HepG2 (cell line): ENCODE data around the gene UBR4. TPM values are rescaled to one million over a fixed set of nuclear protein-coding genes. Genes with fewer than 3 reads are reported as not detected.

Experiments
- ATAC-seq: fragments of 200-7000 bp; cut with Tn5 transposase; 3 replicates; pipeline ENCODE4 v1.9.1; 2020; ENCODE audit warnings: mild to moderate bottlenecking, moderate library complexity
- BruUV-seq: library from RNA; stranded (reverse); fragments of 400-500 nt; replicated peaks from 2 replicates; lab custom pipeline; 2021; lab: Mats Ljungman, UMichigan
- CTCF ChIA-PET: fragments of 300-600 bp; formaldehyde crosslinking; extraction: SDS; loops from one replicate; lab custom pipeline; 2021; ENCODE audit warnings: low total read pairs, inconsistent platforms, low intra/inter-chr PET ratio; lab: Yijun Ruan, JAX
- POLR2A ChIA-PET: fragments of 350-600 bp; sonication (Branson Sonifier 250); formaldehyde crosslinking; loops from one replicate; lab custom pipeline; 2020; ENCODE audit warnings: antibody characterized with exemption, inconsistent platforms; lab: Yijun Ruan, JAX
- DNase-seq: peaks from one replicate; pipeline ENCODE4 v3.0.0-alpha.2; 2015; ENCODE audit warnings: low spot score
- FAIRE-seq: peaks from 3 replicates; lab custom pipeline; 2011; peaks lifted over from hg19 to GRCh38; lab: Jason Lieb, UNC
- H2AFZ ChIP-seq: one replicate; pipeline ENCODE4 v1.6.1; 2011; ENCODE audit warnings: low read length, inconsistent platforms
- H3K27ac ChIP-seq: fragments of 300-600 bp; 3 replicates; pipeline ENCODE4 v1.8.0; 2011; ENCODE audit warnings: mixed run types, mild to moderate bottlenecking, mixed read lengths, low read length, inconsistent platforms; ENCODE audit not compliant: insufficient read depth; ENCODE audit errors: extremely low read length
- H3K27me3 ChIP-seq, 2 experiments: fragments of 200-600 bp in 1 of 2; 2 replicates in 1 of 2; 3 replicates in 1 of 2; pipeline versions ENCODE4 v1.6.0 to v1.8.0; 2011; ENCODE audit warnings: low read length in 2 of 2, mild to moderate bottlenecking in 2 of 2, moderate library complexity in 2 of 2, inconsistent platforms in 1 of 2; ENCODE audit not compliant: insufficient read depth in 2 of 2, control insufficient read depth in 1 of 2
- H3K36me3 ChIP-seq, 2 experiments: fragments of 200-600 bp in 1 of 2; replicated peaks in 1 of 2; 2 replicates in 1 of 2; 3 replicates in 1 of 2; pipeline versions ENCODE4 v1.5.1 to v1.8.0; 2011; ENCODE audit warnings: low read length in 2 of 2, inconsistent platforms in 1 of 2; ENCODE audit not compliant: insufficient read depth in 2 of 2, control insufficient read depth in 1 of 2
- H3K4me1 ChIP-seq: 2 replicates; pipeline ENCODE4 v1.5.1; 2012; ENCODE audit warnings: low read length, inconsistent platforms; ENCODE audit not compliant: insufficient read depth
- H3K4me2 ChIP-seq: 2 replicates; pipeline ENCODE4 v1.6.0; 2011; ENCODE audit warnings: low read depth, low read length, inconsistent platforms
- H3K4me3 ChIP-seq, 3 experiments: fragments of 200-600 bp in 1 of 3; sonication (generic), shearing (Covaris generic) in 1 of 3; replicated peaks in 1 of 3; 2 replicates each; pipeline ENCODE4 v1.5.1; 2011 to 2016; ENCODE audit warnings: low read length in 3 of 3, inconsistent platforms in 2 of 3, low read depth in 2 of 3, mild to moderate bottlenecking in 2 of 3, control low read depth in 1 of 3, mixed read lengths in 1 of 3; ENCODE audit not compliant: insufficient read depth in 1 of 3
- H3K79me2 ChIP-seq: one replicate; pipeline ENCODE4 v1.6.1; 2011; ENCODE audit warnings: low read length, inconsistent platforms; ENCODE audit not compliant: insufficient read depth
- H3K9ac ChIP-seq: 2 replicates; pipeline ENCODE4 v1.6.0; 2011; ENCODE audit warnings: mild to moderate bottlenecking, low read depth, low read length, inconsistent platforms; ENCODE audit not compliant: insufficient read depth
- H3K9me3 ChIP-seq: 2 replicates; pipeline ENCODE4 v1.5.1; 2012; ENCODE audit warnings: mild to moderate bottlenecking, low read length
- H4K20me1 ChIP-seq: 2 replicates; pipeline ENCODE4 v1.6.0; 2011; ENCODE audit warnings: inconsistent platforms, mild to moderate bottlenecking, low read length, moderate library complexity; ENCODE audit not compliant: insufficient read depth
- ATF1 ChIP-seq: IDR thresholded peaks from 2 replicates; pipeline ENCODE4 v1.6.1; 2016; ENCODE audit warnings: mild to moderate bottlenecking, control low read depth
- MAX ChIP-seq: IDR thresholded peaks from 2 replicates; pipeline ENCODE4 v1.6.1; 2012; ENCODE audit warnings: inconsistent platforms
- NKX3-1 ChIP-seq: sonication (generic); formaldehyde crosslinking; IDR thresholded peaks from 2 replicates; pipeline ENCODE4 v1.5.0; 2020; ENCODE audit warnings: missing genetic modification reagents
- ZBTB37 ChIP-seq: sonication (generic); formaldehyde crosslinking; IDR thresholded peaks from 2 replicates; pipeline ENCODE4 v1.4.0; 2020; ENCODE audit warnings: mild to moderate bottlenecking, missing genetic modification reagents
- ZNF12 ChIP-seq: sonication (generic); formaldehyde crosslinking; IDR thresholded peaks from 2 replicates; pipeline ENCODE4 v1.5.0; 2020; ENCODE audit warnings: missing genetic modification reagents
- ZNF512 ChIP-seq: sonication (generic); formaldehyde crosslinking; IDR thresholded peaks from 2 replicates; pipeline ENCODE4 v1.4.0; 2020; ENCODE audit warnings: mild to moderate bottlenecking, missing genetic modification reagents
- WGBS: methylation state at CpG from one replicate; pipeline ENCODE4 v1.1.6; 2017; ENCODE audit warnings: low lambda C conversion rate; 5-methylcytosine and 5-hydroxymethylcytosine counted together
- in situ Hi-C: cut with HindIII; loops from 2 replicates; pipeline ENCODE4 v1.10.0; 2017; ENCODE audit warnings: low pct_unique_long_range_greater_than_20kb; ENCODE audit not compliant: extremely low pct_ligation_motif_present
- intact Hi-C: fragments of 100-400 bp; cut with micrococcal nuclease; formaldehyde crosslinking; loops from one replicate; pipeline ENCODE4 v1.10.0; 2022; ENCODE audit not compliant: unreplicated experiment
- polyA plus RNA-seq, 8 experiments: library from polyadenylated mRNA; depleted of rRNA in 3 of 8; stranded (reverse) in 7 of 8; unstranded in 1 of 8; fragments of >200 nt; fragmentation: Illumina TruSeq in 4 of 8; extraction: Trizol in 4 of 8; gene quantifications; 2 replicates each; pipeline versions ENCODE4 v1.2.1 to v1.2.3, GENCODE V29; 2011 to 2016; ENCODE audit warnings: low read depth in 4 of 8, missing spikeins in 1 of 8, mixed read lengths in 1 of 8; ENCODE audit not compliant: insufficient read depth in 1 of 8
- total RNA-seq, 5 experiments: library from RNA; depleted of rRNA; stranded (reverse); fragments of >200 nt; fragmentation: Illumina TruSeq; extraction: Trizol; gene quantifications; 2 replicates each; pipeline ENCODE4 v1.2.3, GENCODE V29; 2016; ENCODE audit warnings: low read depth in 1 of 5

UBR4 gene
- total and polyA plus RNA-seq, 2 of the 13 experiments (the other 11 are each of a cell fraction or from before 2014, with no cell fraction given), result 59.1 to 106 TPM

GRCh38 chr1:19178734-19179398 lies 31.2 kb downstream of the UBR4 start:
- ATAC-seq (no peak), FAIRE-seq (no peak), DNase-seq (no peak)
- CTCF ChIA-PET, result interaction anchor here (1.7 kb wide), 1 partner anchor 62 kb away, joined by 10 read pairs; no protein-coding TSS in a partner anchor
- H3K4me2 ChIP-seq, result no peak overlapping the region
- H3K9me3 ChIP-seq, result no peaks in the 10 kb centered on the region
- no peaks in the 10 kb centered on the region for H3K27me3 ChIP-seq
- no peak overlapping the region for H3K9ac ChIP-seq
- no peaks in the 10 kb centered on the region for H4K20me1 ChIP-seq
- intact Hi-C loops, result loop anchor here (2.0 kb wide), 1 partner anchor 62 kb away; no protein-coding TSS in a partner anchor
- H2AFZ ChIP-seq, result no peak overlapping the region
- 83% methylated on average over 5 of the region's 5 CpGs for WGBS
- TF ChIP-seq MAX (no peak), ZNF12 (no peak), ATF1 (no peak), NKX3-1 (no peak), ZBTB37 (CRISPR knock-in tag) (no peak), ZNF512 (no peak)
- no peaks in the 10 kb centered on the region for H3K4me1 ChIP-seq
- H3K36me3 ChIP-seq, result peaks cover 30 to 90% of the 10 kb centered on the region in 2 experiments
- no peaks in the 10 kb centered on the region for H3K79me2 ChIP-seq
- BruUV-seq, result no TSS peak
- in situ Hi-C loops, result loop anchor here (10.0 kb wide), 1 partner anchor 56 kb away; no protein-coding TSS in a partner anchor
- H3K4me3 ChIP-seq, result no peak overlapping the region
- POLR2A ChIA-PET, result interaction anchor here (1.8 kb wide), 1 partner anchor 73 kb away, joined by 6 read pairs; the partner anchor contains the start of genes EMC1 and MRTO4
- H3K27ac ChIP-seq, result no peak overlapping the region
